ENCODE measurements around the gene HBE1. TPM values are rescaled to one million over a fixed set of nuclear protein-coding genes. Genes with fewer than 3 reads are reported as not detected.

HBE1 gene
- total RNA-seq, 2 experiments from 2014 or later = not detected

GRCh38 chr11:5304046-5304445 lies 34.3 kb upstream of the HBE1 start:
- no peak for DNase-seq
- Mint-ChIP-seq H3K36me3 (ENCODE audit: low read depth) (no peaks in the 10 kb centered on the region), H3K4me1 (ENCODE audit: low read depth) (no peaks in the 10 kb centered on the region), H3K27me3 (no peaks in the 10 kb centered on the region), H3K27ac (no peak overlapping the region), H3K4me3 (no peak overlapping the region), H3K9me3 (no peaks in the 10 kb centered on the region)
- no peak for ATAC-seq
- intact Hi-C loops (cut with micrococcal nuclease) = no loop called here
- POLR2A ChIA-PET = no interaction called here
- TF ChIP-seq CTCF (IDR thresholded peaks at IDR 0.05) = no peak
- CTCF ChIA-PET = no interaction called here

- ChIA-PET CTCF (no interaction called here), POLR2A (no interaction called here)
- H3K27me3 Mint-ChIP-seq = no peaks in the 10 kb centered on the region
- TF ChIP-seq CTCF (IDR thresholded peaks at IDR 0.05) = no peak
- no peak for DNase-seq
- H3K27ac Mint-ChIP-seq = no peak overlapping the region
- no peaks in the 10 kb centered on the region for H3K36me3 Mint-ChIP-seq (ENCODE audit: low read depth)
- H3K9me3 Mint-ChIP-seq = no peaks in the 10 kb centered on the region
- no peak overlapping the region for H3K4me3 Mint-ChIP-seq
- no peaks in the 10 kb centered on the region for H3K4me1 Mint-ChIP-seq (ENCODE audit: low read depth)
- no peak for ATAC-seq
- intact Hi-C loops (cut with micrococcal nuclease) = no loop called here
Measured at GRCh38 chr11:5303626-5304025, 33.9 kb upstream of the HBE1 start.

- H3K27me3 Mint-ChIP-seq = no peaks in the 10 kb centered on the region
- no peak for TF ChIP-seq CTCF (IDR thresholded peaks at IDR 0.05)
- ChIA-PET POLR2A (no interaction called here), CTCF (no interaction called here)
- intact Hi-C loops (cut with micrococcal nuclease) = no loop called here
- no peaks in the 10 kb centered on the region for H3K36me3 Mint-ChIP-seq (ENCODE audit: low read depth)
- H3K27ac Mint-ChIP-seq = no peak within 1 kb of the TSS
- no peak for ATAC-seq
- DNase-seq = no peak
- H3K9me3 Mint-ChIP-seq = no peaks in the 10 kb centered on the region
- H3K4me1 Mint-ChIP-seq (ENCODE audit: low read depth) = no peaks in the 10 kb centered on the region
- H3K4me3 Mint-ChIP-seq = no peak within 1 kb of the TSS
Measured at GRCh38 chr11:5301846-5302245, 32.1 kb upstream of the HBE1 start, which contains the start of gene OR51B4. TSS of gene OR51B4 (minus strand) at chr11:5301946. CDS start at chr11:5301946, 0 bp downstream.

- DNase-seq (no peak), ATAC-seq (no peak)
- Mint-ChIP-seq H3K36me3 (ENCODE audit: low read depth) (no peaks in the 10 kb centered on the region), H3K27ac (no peak overlapping the region), H3K9me3 (no peaks in the 10 kb centered on the region), H3K27me3 (no peaks in the 10 kb centered on the region), H3K4me1 (ENCODE audit: low read depth) (no peaks in the 10 kb centered on the region), H3K4me3 (no peak overlapping the region)
- POLR2A ChIA-PET = no interaction called here
- intact Hi-C loops (cut with micrococcal nuclease) = no loop called here
- CTCF ChIA-PET = no interaction called here
- no peak for TF ChIP-seq CTCF (IDR thresholded peaks at IDR 0.05)
Measured at GRCh38 chr11:5300251-5300650, 30.5 kb upstream of the HBE1 start.

- H3K27ac Mint-ChIP-seq = no peak overlapping the region
Measured at GRCh38 chr11:5298451-5298850, 28.7 kb upstream of the HBE1 start.

More at GRCh38 chr11:5298451-5298850, 28.7 kb upstream of the HBE1 start:
- ATAC-seq (no peak), DNase-seq (no peak)
- POLR2A ChIA-PET = no interaction called here
- no peak for TF ChIP-seq CTCF (IDR thresholded peaks at IDR 0.05)
- Mint-ChIP-seq H3K4me3 (no peak overlapping the region), H3K36me3 (ENCODE audit: low read depth) (no peaks in the 10 kb centered on the region), H3K4me1 (ENCODE audit: low read depth) (no peaks in the 10 kb centered on the region), H3K9me3 (no peaks in the 10 kb centered on the region), H3K27me3 (no peaks in the 10 kb centered on the region)
- intact Hi-C loops (cut with micrococcal nuclease) = no loop called here
- CTCF ChIA-PET = no interaction called here

Data from activated CD8-positive, alpha-beta T cell treated with anti-CD3 and anti-CD28 coated beads for 36 hours (primary cell).